ENCODE measurements around the gene LRP2. TPM values are rescaled to one million over a fixed set of nuclear protein-coding genes. Genes with fewer than 3 reads are reported as not detected.

Gene LRP2
- total and polyA plus RNA-seq, 4 experiments from 2014 or later: not detected

DNA sequence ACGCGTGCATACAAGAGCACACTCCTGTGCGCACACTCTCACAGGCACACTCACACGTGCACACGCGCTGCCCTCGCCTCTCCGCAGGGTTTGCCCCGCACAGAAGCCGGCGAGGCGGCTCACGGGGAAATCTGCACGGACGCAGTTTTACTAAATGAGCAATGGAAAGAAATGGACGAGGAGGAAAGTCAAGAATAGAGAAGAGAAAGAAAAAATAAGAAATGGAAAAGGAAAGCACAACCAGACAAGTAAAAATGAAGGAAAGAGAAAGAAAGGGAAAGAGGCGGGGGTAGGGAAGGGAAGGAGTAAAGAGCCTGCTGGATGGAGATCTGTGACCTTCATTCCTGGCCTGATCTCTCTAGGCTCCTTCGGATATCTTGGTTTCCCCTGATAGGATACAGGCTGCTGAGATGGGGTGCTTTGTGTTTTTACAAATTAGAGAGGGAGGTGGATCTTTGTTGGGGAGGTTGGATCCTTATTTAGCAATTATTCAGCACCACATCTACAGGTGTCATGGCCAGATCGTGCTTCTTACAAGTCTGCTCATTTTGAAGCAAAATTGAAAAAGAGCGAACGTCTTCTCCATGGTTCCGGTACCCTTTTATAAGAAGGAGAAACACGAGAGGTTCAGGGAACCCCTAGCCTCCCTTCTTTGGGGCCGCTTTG, 693 bp upstream of the LRP2 start:
- Histone ChIP-seq H3K36me3 (ENCODE audit: insufficient read depth, low read length) (no peaks in the 10 kb centered on the region), H3K4me1 (ENCODE audit: insufficient read depth, low read length) (peaks cover 16% of the 10 kb centered on the region), H3K27me3 (ENCODE audit: insufficient read depth, low read length) (peaks cover 6% of the 10 kb centered on the region), H3K27ac (ENCODE audit: low read depth, low read length) (no peak overlapping the region), H3K9me3 (ENCODE audit: control insufficient read depth in 1 of 2, low read length in 2 of 2) (no peaks in the 10 kb centered on the region), H3K4me3 (ENCODE audit: low read length in 2 of 2) (peak overlapping the region; percentile 78 to 92)
- H3K4me1 Mint-ChIP-seq: peaks cover 16 to 41% (median 21%) of the 10 kb centered on the region in 4 donors
- DNase-seq: peak in 1 of 5 donors; percentile 48
- H3K4me3 Mint-ChIP-seq: peak overlapping the region; percentile 89 to 97 (median 95)
- peak overlapping the region in 6 of 7 donors; percentile 8 to 72 (median 35) for H3K27ac Mint-ChIP-seq
- H3K27me3 Mint-ChIP-seq: peaks cover 22 to 26% of the 10 kb centered on the region in 2 donors
- CTCF ChIA-PET (ENCODE audit: partially characterized antibody): no interaction called here
- intact Hi-C loops (cut with micrococcal nuclease): loop anchor here (5.0 to 10.0 kb wide), 3 partner anchors 112 to 401 kb away; partner anchors contain the start of gene BBS5
- peaks cover 0 to 11% of the 10 kb centered on the region in 2 donors for H3K36me3 Mint-ChIP-seq
- POLR2A ChIA-PET (ENCODE audit: partially characterized antibody): no interaction called here
- H3K9me3 Mint-ChIP-seq: no peaks in the 10 kb centered on the region

DNA sequence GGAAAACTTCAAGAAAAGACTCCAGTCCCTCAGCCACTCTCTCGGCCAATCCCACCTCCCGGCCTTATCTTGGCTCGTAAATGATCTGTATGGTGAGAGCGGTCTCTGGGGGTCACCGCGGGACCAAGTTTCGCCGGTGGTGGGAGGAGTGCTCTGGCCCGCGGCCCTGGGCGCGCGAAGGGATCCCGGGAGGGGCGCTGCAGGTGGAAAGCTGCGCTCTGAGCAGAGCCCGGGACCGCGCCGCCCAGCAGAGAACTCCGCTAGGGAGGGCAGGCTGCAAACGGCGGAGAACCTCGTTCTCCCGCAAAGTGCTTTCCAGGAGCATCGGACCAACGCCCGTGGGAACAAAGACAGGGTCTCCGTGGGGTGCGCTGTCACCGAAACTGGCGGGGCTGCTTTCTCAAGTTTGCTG, 622 bp downstream of the LRP2 start:
- ChIA-PET CTCF (ENCODE audit: partially characterized antibody) (no interaction called here), POLR2A (ENCODE audit: partially characterized antibody) (no interaction called here)
- Mint-ChIP-seq H3K4me3 (peak overlapping the region; percentile 42 to 76 (median 70)), H3K4me1 (peaks cover 16 to 41% (median 21%) of the 10 kb centered on the region in 4 donors), H3K9me3 (no peaks in the 10 kb centered on the region), H3K36me3 (peaks cover 0 to 11% of the 10 kb centered on the region in 2 donors), H3K27ac (no peak overlapping the region), H3K27me3 (peaks cover 25 to 28% of the 10 kb centered on the region in 2 donors)
- Histone ChIP-seq H3K27me3 (ENCODE audit: insufficient read depth, low read length) (peaks cover 6% of the 10 kb centered on the region), H3K9me3 (ENCODE audit: control insufficient read depth in 1 of 2, low read length in 2 of 2) (no peaks in the 10 kb centered on the region), H3K36me3 (ENCODE audit: insufficient read depth, low read length) (no peaks in the 10 kb centered on the region), H3K27ac (ENCODE audit: low read depth, low read length) (no peak overlapping the region), H3K4me3 (ENCODE audit: low read length in 2 of 2) (peak overlapping the region in 1 of 2 donors; percentile 78), H3K4me1 (ENCODE audit: insufficient read depth, low read length) (peaks cover 16% of the 10 kb centered on the region)
- intact Hi-C loops (cut with micrococcal nuclease): loop anchor here (5.0 to 10.0 kb wide), 3 partner anchors 113 to 399 kb away; partner anchors contain the start of gene BBS5
- DNase-seq: peak in 2 of 5 donors; percentile 4 to 41

DNA sequence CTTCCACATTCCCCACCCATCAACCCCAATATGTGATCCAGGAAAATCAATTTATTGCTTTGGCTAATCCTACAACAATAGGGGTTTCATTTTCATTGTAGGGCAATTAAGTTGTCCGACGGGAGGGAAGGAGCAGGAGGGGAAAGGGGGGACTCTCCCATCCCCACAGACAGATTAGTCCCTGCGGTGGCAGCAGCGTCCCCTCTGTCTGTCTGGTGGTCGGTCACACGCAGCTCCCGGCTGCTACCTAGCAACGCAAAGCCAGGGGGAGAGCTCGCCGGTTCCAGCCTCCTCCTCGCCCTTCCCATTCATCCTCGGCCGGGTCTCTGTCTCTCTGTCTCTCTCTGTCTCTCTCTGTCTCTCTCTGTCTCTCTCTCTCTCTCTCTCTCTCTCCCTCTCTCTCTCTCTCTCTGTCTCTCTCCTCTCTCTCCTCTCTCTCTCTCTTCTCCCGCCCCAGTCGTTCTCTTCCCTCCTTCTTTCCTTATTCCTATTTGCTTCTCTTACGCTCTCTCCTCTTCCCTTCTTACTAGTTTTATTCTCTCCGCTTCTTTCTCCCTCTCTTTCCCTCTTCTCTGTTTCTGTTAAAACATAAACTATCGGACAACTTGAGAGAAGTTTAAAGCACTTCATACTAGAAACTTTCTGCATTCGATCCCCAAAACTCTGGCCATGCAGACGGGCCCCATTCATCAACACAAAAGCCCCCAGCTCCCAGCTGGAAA, 1.2 kb downstream of the LRP2 start:
- H3K4me1 Mint-ChIP-seq: peaks cover 16 to 41% (median 21%) of the 10 kb centered on the region in 4 donors
- H3K36me3 ChIP-seq (ENCODE audit: insufficient read depth, low read length): no peaks in the 10 kb centered on the region
- H3K27me3 Mint-ChIP-seq: peaks cover 30% of the 10 kb centered on the region in 2 donors
- H3K9me3 ChIP-seq (ENCODE audit: control insufficient read depth in 1 of 2, low read length in 2 of 2): no peaks in the 10 kb centered on the region
- peak overlapping the region; percentile 42 to 76 (median 70) for H3K4me3 Mint-ChIP-seq
- POLR2A ChIA-PET (ENCODE audit: partially characterized antibody): no interaction called here
- CTCF ChIA-PET (ENCODE audit: partially characterized antibody): no interaction called here
- no peak for DNase-seq
- peaks cover 0 to 11% of the 10 kb centered on the region in 2 donors for H3K36me3 Mint-ChIP-seq
- H3K9me3 Mint-ChIP-seq: no peaks in the 10 kb centered on the region
- peak overlapping the region in 1 of 2 donors; percentile 78 for H3K4me3 ChIP-seq (ENCODE audit: low read length in 2 of 2)
- peaks cover 16% of the 10 kb centered on the region for H3K4me1 ChIP-seq (ENCODE audit: insufficient read depth, low read length)
- peaks cover 6% of the 10 kb centered on the region for H3K27me3 ChIP-seq (ENCODE audit: insufficient read depth, low read length)
- no peak overlapping the region for H3K27ac Mint-ChIP-seq
- intact Hi-C loops (cut with micrococcal nuclease): loop anchor here (5.0 to 10.0 kb wide), 3 partner anchors 114 to 399 kb away; partner anchors contain the start of gene BBS5
- no peak overlapping the region for H3K27ac ChIP-seq (ENCODE audit: low read depth, low read length)

DNA sequence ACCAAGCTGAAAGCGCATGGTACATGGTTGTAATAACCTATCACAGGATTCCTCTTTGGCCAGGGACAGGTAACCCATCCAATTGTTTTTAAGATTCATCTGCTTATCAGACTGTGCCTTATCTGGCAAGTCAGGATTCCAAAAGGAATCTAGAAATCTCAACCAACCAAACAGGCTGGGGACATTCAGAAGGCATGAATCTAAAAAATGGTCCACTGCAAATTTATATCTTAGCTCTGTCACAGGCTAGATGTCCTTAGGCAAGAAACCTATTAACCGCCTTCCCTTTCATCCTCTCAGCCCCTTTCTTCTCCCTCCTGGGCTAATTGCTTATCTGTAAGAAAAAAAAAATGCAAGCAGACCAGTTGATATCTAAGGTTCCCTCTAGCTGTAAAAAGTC, 4.3 kb downstream of the LRP2 start:
- no peak overlapping the region for H3K27ac ChIP-seq (ENCODE audit: low read depth, low read length)
- H3K4me1 Mint-ChIP-seq: peaks cover 7 to 19% (median 11%) of the 10 kb centered on the region in 4 donors
- no peak overlapping the region for H3K27ac Mint-ChIP-seq
- H3K4me3 Mint-ChIP-seq: no peak overlapping the region
- DNase-seq: no peak
- H3K9me3 ChIP-seq (ENCODE audit: control insufficient read depth in 1 of 2, low read length in 2 of 2): no peaks in the 10 kb centered on the region
- intact Hi-C loops (cut with micrococcal nuclease): no loop called here
- peaks cover 0 to 2% of the 10 kb centered on the region in 2 donors for H3K36me3 Mint-ChIP-seq
- POLR2A ChIA-PET (ENCODE audit: partially characterized antibody): no interaction called here
- H3K36me3 ChIP-seq (ENCODE audit: insufficient read depth, low read length): no peaks in the 10 kb centered on the region
- peaks cover 6% of the 10 kb centered on the region for H3K27me3 ChIP-seq (ENCODE audit: insufficient read depth, low read length)
- H3K27me3 Mint-ChIP-seq: peaks cover 27 to 28% of the 10 kb centered on the region in 2 donors
- no peak overlapping the region for H3K4me3 ChIP-seq (ENCODE audit: low read length in 2 of 2)
- peaks cover 7% of the 10 kb centered on the region for H3K4me1 ChIP-seq (ENCODE audit: insufficient read depth, low read length)
- CTCF ChIA-PET (ENCODE audit: partially characterized antibody): no interaction called here
- H3K9me3 Mint-ChIP-seq: no peaks in the 10 kb centered on the region

DNA sequence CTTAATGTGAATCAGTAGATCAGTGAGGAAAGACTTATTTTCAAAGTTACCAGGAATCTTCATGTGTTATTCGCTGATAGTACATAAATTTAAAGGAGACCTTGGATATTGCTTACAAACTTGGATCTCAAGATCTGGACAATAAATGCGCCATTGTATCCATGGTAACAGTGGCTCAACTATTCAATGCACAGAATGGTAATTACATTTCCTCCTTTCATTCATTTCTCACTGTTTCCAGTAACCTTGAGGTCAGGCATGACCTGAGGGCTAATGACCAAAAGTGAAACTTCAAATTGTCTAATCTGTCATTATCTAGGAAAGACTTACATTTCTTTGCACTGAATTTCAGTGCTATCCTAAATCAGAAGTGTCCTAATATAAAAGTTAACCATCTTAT, 8.1 kb downstream of the LRP2 start:
- Mint-ChIP-seq H3K27ac (no peak overlapping the region), H3K4me1 (no peaks in the 10 kb centered on the region), H3K27me3 (peaks cover 9% of the 10 kb centered on the region in 2 donors), H3K9me3 (no peaks in the 10 kb centered on the region), H3K4me3 (no peak overlapping the region), H3K36me3 (no peaks in the 10 kb centered on the region)
- Histone ChIP-seq H3K36me3 (ENCODE audit: insufficient read depth, low read length) (no peaks in the 10 kb centered on the region), H3K9me3 (ENCODE audit: control insufficient read depth in 1 of 2, low read length in 2 of 2) (no peaks in the 10 kb centered on the region), H3K27ac (ENCODE audit: low read depth, low read length) (no peak overlapping the region), H3K27me3 (ENCODE audit: insufficient read depth, low read length) (no peaks in the 10 kb centered on the region), H3K4me1 (ENCODE audit: insufficient read depth, low read length) (no peaks in the 10 kb centered on the region), H3K4me3 (ENCODE audit: low read length in 2 of 2) (no peak overlapping the region)
- ChIA-PET POLR2A (ENCODE audit: partially characterized antibody) (no interaction called here), CTCF (ENCODE audit: partially characterized antibody) (no interaction called here)
- no peak for DNase-seq
- intact Hi-C loops (cut with micrococcal nuclease): no loop called here

DNA sequence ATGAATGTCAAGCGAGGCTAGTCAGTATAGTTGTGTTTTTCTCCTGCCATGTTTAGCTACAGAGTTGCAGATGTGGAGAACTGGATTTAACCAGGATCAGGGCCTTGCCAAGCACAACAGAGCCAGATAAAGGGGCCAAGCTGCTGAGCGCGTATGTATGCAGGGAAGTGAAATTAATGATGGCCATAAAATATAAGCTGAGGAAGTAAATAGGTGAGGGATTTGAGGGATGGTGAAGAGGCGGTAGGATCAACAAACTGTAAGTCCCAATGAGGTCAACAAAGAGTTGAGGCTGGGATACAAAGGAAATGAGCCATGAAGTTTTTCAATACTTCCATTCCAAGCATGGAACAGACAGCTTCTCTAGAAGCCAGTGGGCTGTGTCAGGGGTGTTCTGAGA, 10.6 kb downstream of the LRP2 start:
- ChIA-PET POLR2A (ENCODE audit: partially characterized antibody) (no interaction called here), CTCF (ENCODE audit: partially characterized antibody) (no interaction called here)
- Histone ChIP-seq H3K4me3 (ENCODE audit: low read length in 2 of 2) (no peak overlapping the region), H3K27me3 (ENCODE audit: insufficient read depth, low read length) (no peaks in the 10 kb centered on the region), H3K36me3 (ENCODE audit: insufficient read depth, low read length) (no peaks in the 10 kb centered on the region), H3K9me3 (ENCODE audit: control insufficient read depth in 1 of 2, low read length in 2 of 2) (no peaks in the 10 kb centered on the region), H3K27ac (ENCODE audit: low read depth, low read length) (no peak overlapping the region), H3K4me1 (ENCODE audit: insufficient read depth, low read length) (no peaks in the 10 kb centered on the region)
- Mint-ChIP-seq H3K27ac (no peak overlapping the region), H3K9me3 (no peaks in the 10 kb centered on the region), H3K4me3 (no peak overlapping the region), H3K4me1 (no peaks in the 10 kb centered on the region), H3K27me3 (peaks cover 6 to 7% of the 10 kb centered on the region in 2 donors), H3K36me3 (no peaks in the 10 kb centered on the region)
- intact Hi-C loops (cut with micrococcal nuclease): no loop called here
- no peak for DNase-seq

DNA sequence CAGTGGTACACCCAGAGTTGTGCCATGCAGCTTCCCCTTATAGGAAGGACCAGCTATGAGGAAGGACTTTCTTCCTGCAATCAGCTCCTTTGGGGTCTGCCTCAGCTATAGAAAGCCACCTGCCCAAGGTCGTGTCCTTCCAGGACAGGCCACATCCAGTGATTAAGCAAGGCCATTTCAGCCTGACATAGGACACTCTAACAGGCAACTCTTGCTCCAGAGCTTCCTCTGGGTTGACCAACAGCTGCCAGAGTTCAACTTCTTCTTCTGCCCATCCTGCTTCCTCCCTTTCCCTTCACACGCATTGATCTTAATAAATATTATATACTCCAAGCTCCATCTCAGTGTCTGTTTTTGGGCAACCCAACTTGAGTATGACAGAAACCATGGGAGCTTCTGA, 12.8 kb downstream of the LRP2 start:
- Mint-ChIP-seq H3K9me3 (no peaks in the 10 kb centered on the region), H3K36me3 (no peaks in the 10 kb centered on the region), H3K27ac (no peak overlapping the region), H3K27me3 (peaks cover 2 to 3% of the 10 kb centered on the region in 2 donors), H3K4me3 (no peak overlapping the region), H3K4me1 (no peaks in the 10 kb centered on the region)
- CTCF ChIA-PET (ENCODE audit: partially characterized antibody): no interaction called here
- H3K4me3 ChIP-seq (ENCODE audit: low read length in 2 of 2): no peak overlapping the region
- no peak for DNase-seq
- H3K36me3 ChIP-seq (ENCODE audit: insufficient read depth, low read length): no peaks in the 10 kb centered on the region
- no peak overlapping the region for H3K27ac ChIP-seq (ENCODE audit: low read depth, low read length)
- POLR2A ChIA-PET (ENCODE audit: partially characterized antibody): no interaction called here
- no peaks in the 10 kb centered on the region for H3K9me3 ChIP-seq (ENCODE audit: control insufficient read depth in 1 of 2, low read length in 2 of 2)
- H3K27me3 ChIP-seq (ENCODE audit: insufficient read depth, low read length): no peaks in the 10 kb centered on the region
- intact Hi-C loops (cut with micrococcal nuclease): no loop called here
- no peaks in the 10 kb centered on the region for H3K4me1 ChIP-seq (ENCODE audit: insufficient read depth, low read length)
